MCF 10A (cell line): ENCODE results near the gene SERTAD4. TPM values are rescaled to one million over a fixed set of nuclear protein-coding genes. Genes with fewer than 3 reads are reported as not detected.

Experiments used
- BruUV-seq: library from RNA; stranded (reverse); fragments of 400-500 nt; replicated peaks from 2 replicates; lab custom pipeline; 2021; lab: Mats Ljungman, UMichigan
- CTCF ChIA-PET: fragments of 300-600 bp; sonication (Branson Sonifier 250); formaldehyde crosslinking; extraction: SDS; loops from one replicate; lab custom pipeline; 2021; ENCODE audit warnings: antibody characterized with exemption, inconsistent platforms; lab: Yijun Ruan, JAX
- POLR2A ChIA-PET: fragments of 300-600, 350-650 bp; sonication (Branson Sonifier 250); formaldehyde crosslinking; extraction: SDS; loops from one replicate; lab custom pipeline; 2020; ENCODE audit warnings: antibody characterized with exemption, inconsistent platforms; lab: Yijun Ruan, JAX
- DNase-seq: peaks from one replicate; pipeline ENCODE4 v3.0.0-alpha.2; 2018; ENCODE audit not compliant: unreplicated experiment
- H3K27ac Mint-ChIP-seq: one replicate; pipeline ENCODE4 v1.8.0; 2022; ENCODE audit warnings: mild to moderate bottlenecking, low read depth, mixed read lengths; ENCODE audit not compliant: unreplicated experiment
- H3K27me3 Mint-ChIP-seq: one replicate; pipeline ENCODE4 v1.8.0; 2022; ENCODE audit warnings: mixed read lengths; ENCODE audit not compliant: insufficient read depth, unreplicated experiment
- H3K36me3 Mint-ChIP-seq: one replicate; pipeline ENCODE4 v1.8.0; 2022; ENCODE audit warnings: mild to moderate bottlenecking, moderate library complexity, mixed read lengths; ENCODE audit not compliant: insufficient read depth, unreplicated experiment
- H3K4me1 Mint-ChIP-seq: one replicate; pipeline ENCODE4 v1.8.0; 2022; ENCODE audit warnings: mixed read lengths; ENCODE audit not compliant: insufficient read depth, unreplicated experiment
- H3K4me3 Mint-ChIP-seq: one replicate; pipeline ENCODE4 v1.8.0; 2022; ENCODE audit warnings: mild to moderate bottlenecking, moderate library complexity, mixed read lengths; ENCODE audit not compliant: unreplicated experiment
- H3K9me3 Mint-ChIP-seq: one replicate; pipeline ENCODE4 v1.8.0; 2022; ENCODE audit warnings: mixed read lengths; ENCODE audit not compliant: unreplicated experiment
- intact Hi-C: fragments of 100-400 bp; cut with micrococcal nuclease; formaldehyde crosslinking; loops from 2 replicates; pipeline ENCODE4 v1.14.1; 2022
- total RNA-seq: library from RNA; stranded (reverse); gene quantifications from 2 replicates; pipeline ENCODE4 v1.2.3, GENCODE V29; 2022
- TF ChIP-seq, protein P1 (sequence below): fragments of 200-600 bp; IDR thresholded peaks from one replicate; pipeline ENCODE4 v1.8.0; 2022; ENCODE audit warnings: antibody characterized with exemption, mild to moderate bottlenecking; ENCODE audit not compliant: unreplicated experiment

Gene SERTAD4
- total RNA-seq, 1 experiment from 2014 or later: 0.19 TPM

DNA sequence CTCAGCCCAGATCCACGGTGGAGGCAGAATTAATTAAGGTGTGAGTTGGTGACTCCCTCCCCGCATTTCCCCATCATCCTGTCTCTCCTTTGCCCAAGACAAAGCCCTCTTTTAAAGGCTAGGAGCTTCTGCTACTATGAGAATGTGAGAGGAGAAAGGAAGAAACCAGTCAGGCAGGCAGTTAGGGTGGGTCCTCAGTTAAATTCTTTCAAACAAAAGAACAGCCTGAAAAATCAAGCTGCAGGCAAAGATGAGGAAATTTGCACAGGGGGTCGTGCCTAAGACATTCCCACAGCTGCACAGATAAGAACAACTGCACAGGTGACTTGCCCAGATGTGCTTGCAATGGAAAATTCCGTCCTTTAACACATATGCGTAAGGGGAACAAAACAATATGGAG, 47.6 kb downstream of the SERTAD4 start:
- BruUV-seq: no TSS peak
- Mint-ChIP-seq H3K36me3 (no peaks in the 10 kb centered on the region), H3K27ac (no peak overlapping the region), H3K9me3 (peaks cover 18% of the 10 kb centered on the region), H3K4me3 (no peak overlapping the region), H3K27me3 (peaks cover 34% of the 10 kb centered on the region), H3K4me1 (no peaks in the 10 kb centered on the region)
- DNase-seq: no peak
- TF ChIP-seq, protein P1, sequence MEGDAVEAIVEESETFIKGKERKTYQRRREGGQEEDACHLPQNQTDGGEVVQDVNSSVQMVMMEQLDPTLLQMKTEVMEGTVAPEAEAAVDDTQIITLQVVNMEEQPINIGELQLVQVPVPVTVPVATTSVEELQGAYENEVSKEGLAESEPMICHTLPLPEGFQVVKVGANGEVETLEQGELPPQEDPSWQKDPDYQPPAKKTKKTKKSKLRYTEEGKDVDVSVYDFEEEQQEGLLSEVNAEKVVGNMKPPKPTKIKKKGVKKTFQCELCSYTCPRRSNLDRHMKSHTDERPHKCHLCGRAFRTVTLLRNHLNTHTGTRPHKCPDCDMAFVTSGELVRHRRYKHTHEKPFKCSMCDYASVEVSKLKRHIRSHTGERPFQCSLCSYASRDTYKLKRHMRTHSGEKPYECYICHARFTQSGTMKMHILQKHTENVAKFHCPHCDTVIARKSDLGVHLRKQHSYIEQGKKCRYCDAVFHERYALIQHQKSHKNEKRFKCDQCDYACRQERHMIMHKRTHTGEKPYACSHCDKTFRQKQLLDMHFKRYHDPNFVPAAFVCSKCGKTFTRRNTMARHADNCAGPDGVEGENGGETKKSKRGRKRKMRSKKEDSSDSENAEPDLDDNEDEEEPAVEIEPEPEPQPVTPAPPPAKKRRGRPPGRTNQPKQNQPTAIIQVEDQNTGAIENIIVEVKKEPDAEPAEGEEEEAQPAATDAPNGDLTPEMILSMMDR: no peak
- CTCF ChIA-PET: interaction anchor here (1.0 to 3.2 kb wide), 6 partner anchors 12 to 137 kb away, joined by 3 to 12 read pairs (median 4); no protein-coding TSS in a partner anchor
- POLR2A ChIA-PET: interaction anchor here (1.1 to 1.9 kb wide), 2 partner anchors 11 to 12 kb away, joined by 3 to 4 read pairs; no protein-coding TSS in a partner anchor
- intact Hi-C loops: no loop called here

DNA sequence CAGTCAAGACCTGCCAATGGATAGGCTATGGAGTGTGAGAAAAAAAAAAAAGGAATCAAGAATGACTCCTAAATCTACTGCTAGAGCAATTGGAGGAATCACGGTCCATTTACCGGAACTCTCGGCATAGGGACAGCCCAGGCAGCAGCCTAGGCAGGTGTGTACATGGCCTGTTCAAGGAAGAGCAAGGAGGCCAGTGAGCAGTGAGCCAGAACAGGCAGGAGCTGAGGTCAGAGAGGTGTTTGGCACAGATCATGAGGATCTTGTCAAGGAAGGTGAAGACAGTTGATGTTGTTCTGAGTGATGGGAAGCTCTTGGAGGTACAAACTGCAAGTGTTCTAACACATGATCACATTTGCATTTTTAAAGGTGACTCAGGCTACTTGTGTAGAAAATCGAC, 55.5 kb downstream of the SERTAD4 start:
- CTCF ChIA-PET: interaction anchor here (0.6 to 3.9 kb wide), 8 partner anchors 14 to 145 kb away, joined by 3 to 21 read pairs (median 4); no protein-coding TSS in a partner anchor
- H3K36me3 Mint-ChIP-seq: no peaks in the 10 kb centered on the region
- H3K27me3 Mint-ChIP-seq: peaks cover 55% of the 10 kb centered on the region
- BruUV-seq: no TSS peak
- H3K27ac Mint-ChIP-seq: no peak overlapping the region
- POLR2A ChIA-PET: interaction anchor here (0.6 to 1.1 kb wide), 3 partner anchors 10 to 75 kb away, joined by 3 to 4 read pairs (median 3); no protein-coding TSS in a partner anchor
- TF ChIP-seq, protein P1: no peak
- intact Hi-C loops: no loop called here
- no peaks in the 10 kb centered on the region for H3K9me3 Mint-ChIP-seq
- H3K4me1 Mint-ChIP-seq: peaks cover 5% of the 10 kb centered on the region
- no peak for DNase-seq
- no peak overlapping the region for H3K4me3 Mint-ChIP-seq

GRCh38 chr1:210289248-210289647, 56.7 kb downstream of the SERTAD4 start:
- POLR2A ChIA-PET: no interaction called here
- no TSS peak for BruUV-seq
- no peak for DNase-seq
- TF ChIP-seq, protein P1: no peak
- Mint-ChIP-seq H3K36me3 (no peaks in the 10 kb centered on the region), H3K27ac (no peak overlapping the region), H3K4me1 (peaks cover 5% of the 10 kb centered on the region), H3K4me3 (no peak overlapping the region), H3K9me3 (no peaks in the 10 kb centered on the region), H3K27me3 (peaks cover 44% of the 10 kb centered on the region)
- intact Hi-C loops: no loop called here
- CTCF ChIA-PET: interaction anchor here (0.6 to 2.1 kb wide), 4 partner anchors 22 to 146 kb away, joined by 3 to 4 read pairs (median 4); no protein-coding TSS in a partner anchor

DNA sequence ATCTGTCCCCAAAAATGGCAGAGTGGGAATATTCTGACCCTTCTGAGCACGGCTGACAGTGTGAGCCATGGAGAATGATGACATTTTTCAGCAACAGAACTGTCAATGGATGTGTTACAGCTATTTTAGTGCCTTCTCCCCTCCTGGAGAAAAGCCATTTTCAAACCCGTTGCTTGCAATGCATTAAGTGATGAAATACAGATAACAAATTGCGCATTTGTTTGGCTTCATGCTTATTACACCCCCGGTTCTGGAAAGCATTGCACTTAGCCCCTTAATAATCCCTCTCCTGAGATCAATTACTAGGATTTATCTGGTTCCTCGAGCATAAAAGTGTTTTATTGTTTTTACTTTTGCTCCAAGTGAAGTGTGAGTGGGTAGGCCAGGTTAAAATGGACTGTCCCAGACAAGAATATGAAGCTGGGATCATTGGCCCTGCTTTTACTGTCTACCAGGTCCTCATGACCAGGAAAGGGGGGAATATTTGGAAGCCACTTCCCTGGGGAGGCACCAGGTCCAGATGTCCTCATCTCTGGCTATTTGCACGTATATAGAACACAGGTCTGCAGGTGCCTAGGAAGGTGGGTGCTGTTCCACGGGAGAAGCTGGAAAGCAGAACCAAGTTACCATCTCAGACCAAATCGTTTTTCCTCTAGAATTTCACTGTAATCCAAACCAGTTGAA, 58.6 kb downstream of the SERTAD4 start:
- no peak for DNase-seq
- intact Hi-C loops: no loop called here
- peaks cover 35% of the 10 kb centered on the region for H3K27me3 Mint-ChIP-seq
- ChIA-PET POLR2A (interaction anchor here (1.7 kb wide), 1 partner anchor 11 kb away, joined by 4 read pairs; no protein-coding TSS in a partner anchor), CTCF (interaction anchor here (0.7 to 2.6 kb wide), 21 partner anchors 8 to 206 kb away, joined by 3 to 12 read pairs (median 5); no protein-coding TSS in a partner anchor)
- H3K4me3 Mint-ChIP-seq: no peak overlapping the region
- H3K9me3 Mint-ChIP-seq: no peaks in the 10 kb centered on the region
- TF ChIP-seq, protein P1: no peak
- H3K4me1 Mint-ChIP-seq: peaks cover 5% of the 10 kb centered on the region
- no TSS peak for BruUV-seq
- H3K36me3 Mint-ChIP-seq: no peaks in the 10 kb centered on the region
- H3K27ac Mint-ChIP-seq: no peak overlapping the region
